Stimulated activated CD8-positive, alpha-beta memory T cell treated with anti-CD3 and anti-CD28 coated beads, Interleukin-4, amount 100 ng/mL, for 4 hours (primary cell): ENCODE data around the gene PSMD3.
"Not testable (repeated sequence)": the region's sequence is repeated elsewhere in the genome, so short reads cannot be mapped to it uniquely, and the experiment has no call there.

Experiments
- DNase-seq, 2 donors: peaks; one replicate each; pipeline ENCODE4 v3.0.0-alpha.2; 2020; ENCODE audit warnings: low read depth in 2 of 2, low spot score in 1 of 2

PSMD3 gene

DNA sequence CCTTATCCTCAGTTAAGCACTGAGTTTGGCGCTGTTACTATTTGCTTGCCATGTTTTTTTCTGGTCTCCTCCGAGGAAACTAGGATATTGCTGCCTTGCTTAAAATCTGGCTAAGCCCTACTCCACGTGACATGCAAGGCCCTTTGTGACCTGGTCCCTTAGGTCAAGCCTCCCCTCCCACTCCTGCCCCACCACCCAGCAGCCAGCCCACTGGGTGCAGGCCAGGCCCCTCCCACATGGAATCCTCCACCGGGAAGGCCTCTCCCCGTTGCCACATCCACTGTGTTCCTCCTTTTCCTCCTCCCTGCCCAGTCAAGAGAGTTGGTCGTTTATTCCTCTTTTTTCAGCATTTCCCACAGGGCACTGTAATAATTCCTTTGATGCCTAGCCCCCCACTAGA, 16.2 kb downstream of the PSMD3 start:
- no peak for DNase-seq

DNA sequence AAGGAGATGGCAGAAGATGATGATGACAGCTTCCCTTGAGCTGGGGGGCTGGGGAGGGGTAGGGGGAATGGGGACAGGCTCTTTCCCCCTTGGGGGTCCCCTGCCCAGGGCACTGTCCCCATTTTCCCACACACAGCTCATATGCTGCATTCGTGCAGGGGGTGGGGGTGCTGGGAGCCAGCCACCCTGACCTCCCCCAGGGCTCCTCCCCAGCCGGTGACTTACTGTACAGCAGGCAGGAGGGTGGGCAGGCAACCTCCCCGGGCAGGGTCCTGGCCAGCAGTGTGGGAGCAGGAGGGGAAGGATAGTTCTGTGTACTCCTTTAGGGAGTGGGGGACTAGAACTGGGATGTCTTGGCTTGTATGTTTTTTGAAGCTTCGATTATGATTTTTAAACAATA, 16.9 kb downstream of the PSMD3 start:
- no peak for DNase-seq

DNA sequence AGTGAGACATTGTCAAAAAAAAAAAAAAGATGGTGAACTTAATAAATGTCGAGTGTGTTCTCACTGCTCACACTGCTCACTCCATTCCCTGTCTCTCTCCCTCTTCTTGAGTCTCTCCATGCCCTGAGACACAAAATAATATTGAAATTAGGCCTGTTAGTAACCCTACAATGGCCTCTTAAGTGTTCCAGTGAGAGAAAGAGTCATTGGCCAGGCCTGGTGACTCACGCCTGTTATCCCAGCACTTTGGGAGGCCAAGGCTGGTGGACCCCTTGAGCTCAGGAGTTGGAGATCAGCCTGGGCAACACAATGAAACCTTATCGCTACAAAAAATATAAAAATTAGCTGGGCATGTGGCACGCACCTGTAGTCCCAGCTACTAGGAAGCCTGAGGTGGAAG, 18.5 kb downstream of the PSMD3 start:
- no peak for DNase-seq

DNA sequence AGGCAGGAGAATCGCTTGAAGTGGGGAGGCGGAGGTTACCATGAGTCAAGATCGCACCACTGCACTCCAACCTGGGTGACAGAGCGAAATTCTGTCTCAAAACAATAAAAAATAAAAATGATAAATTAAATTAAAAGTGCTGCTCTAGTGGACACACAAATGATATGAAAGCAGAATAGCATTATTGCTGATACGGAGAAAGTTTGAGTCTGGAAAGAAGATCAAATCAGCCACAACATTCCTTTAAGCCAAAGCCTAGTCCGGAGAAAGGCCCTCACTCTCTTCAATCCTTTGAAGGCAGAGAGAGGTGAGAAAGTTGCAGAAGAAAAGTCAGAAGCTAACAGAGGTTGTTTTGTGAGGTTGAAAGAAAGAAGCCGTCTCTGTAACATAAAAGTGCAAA, 19.6 kb downstream of the PSMD3 start:
- no peak for DNase-seq

GRCh38 chr17:40001335-40001734, 20.7 kb downstream of the PSMD3 start:
- not testable (repeated sequence) for DNase-seq

DNA sequence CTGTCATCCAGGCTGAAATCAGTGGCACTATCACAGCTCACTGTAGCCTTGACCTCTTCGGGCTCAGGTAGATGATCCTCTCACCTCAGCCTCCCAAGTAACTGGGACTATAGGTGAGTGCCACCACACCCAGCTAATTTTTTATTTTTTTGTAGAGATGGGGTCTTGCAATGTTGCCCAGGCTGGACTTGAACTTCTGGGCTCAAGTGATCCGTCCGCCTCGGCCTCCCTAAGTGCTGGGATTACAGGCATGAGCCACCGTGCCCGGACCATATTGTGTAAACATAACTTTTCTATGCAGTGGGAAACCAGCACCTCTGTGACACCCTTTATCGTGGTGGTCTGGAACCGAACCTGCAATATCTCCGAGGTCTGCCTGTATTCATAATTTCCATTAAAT, 23.5 kb downstream of the PSMD3 start:
- no peak for DNase-seq

- DNase-seq: no peak
Observed at GRCh38 chr17:40004712-40005111, 24.1 kb downstream of the PSMD3 start.

- DNase-seq: no peak
Observed at GRCh38 chr17:40005520-40005919, 24.9 kb downstream of the PSMD3 start.

GRCh38 chr17:40010946-40011500, 30.4 kb downstream of the PSMD3 start:
- DNase-seq: not testable (repeated sequence)

GRCh38 chr17:40012017-40012647, 31.5 kb downstream of the PSMD3 start:
- not testable (repeated sequence) for DNase-seq

- no peak for DNase-seq
Observed at GRCh38 chr17:40014375-40014980, 33.9 kb downstream of the PSMD3 start.

DNA sequence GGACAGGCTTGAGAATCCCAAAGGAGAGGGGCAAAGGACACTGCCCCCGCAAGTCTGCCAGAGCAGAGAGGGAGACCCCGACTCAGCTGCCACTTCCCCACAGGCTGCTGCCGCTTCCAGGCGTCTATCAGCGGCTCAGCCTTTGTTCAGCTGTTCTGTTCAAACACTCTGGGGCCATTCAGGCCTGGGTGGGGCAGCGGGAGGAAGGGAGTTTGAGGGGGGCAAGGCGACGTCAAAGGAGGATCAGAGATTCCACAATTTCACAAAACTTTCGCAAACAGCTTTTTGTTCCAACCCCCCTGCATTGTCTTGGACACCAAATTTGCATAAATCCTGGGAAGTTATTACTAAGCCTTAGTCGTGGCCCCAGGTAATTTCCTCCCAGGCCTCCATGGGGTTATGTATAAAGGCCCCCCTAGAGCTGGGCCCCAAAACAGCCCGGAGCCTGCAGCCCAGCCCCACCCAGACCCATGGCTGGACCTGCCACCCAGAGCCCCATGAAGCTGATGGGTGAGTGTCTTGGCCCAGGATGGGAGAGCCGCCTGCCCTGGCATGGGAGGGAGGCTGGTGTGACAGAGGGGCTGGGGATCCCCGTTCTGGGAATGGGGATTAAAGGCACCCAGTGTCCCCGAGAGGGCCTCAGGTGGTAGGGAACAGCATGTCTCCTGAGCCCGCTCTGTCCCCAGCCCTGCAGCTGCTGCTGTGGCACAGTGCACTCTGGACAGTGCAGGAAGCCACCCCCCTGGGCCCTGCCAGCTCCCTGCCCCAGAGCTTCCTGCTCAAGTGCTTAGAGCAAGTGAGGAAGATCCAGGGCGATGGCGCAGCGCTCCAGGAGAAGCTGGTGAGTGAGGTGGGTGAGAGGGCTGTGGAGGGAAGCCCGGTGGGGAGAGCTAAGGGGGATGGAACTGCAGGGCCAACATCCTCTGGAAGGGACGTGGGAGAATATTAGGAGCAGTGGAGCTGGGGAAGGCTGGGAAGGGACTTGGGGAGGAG, 34.7 kb downstream of the PSMD3 start, which contains the start of gene CSF3:
TSS of gene CSF3 (plus strand) at position 436 of the 993 bp plus-strand sequence. CDS start at position 471, 35 bp downstream.
- no peak for DNase-seq

DNA sequence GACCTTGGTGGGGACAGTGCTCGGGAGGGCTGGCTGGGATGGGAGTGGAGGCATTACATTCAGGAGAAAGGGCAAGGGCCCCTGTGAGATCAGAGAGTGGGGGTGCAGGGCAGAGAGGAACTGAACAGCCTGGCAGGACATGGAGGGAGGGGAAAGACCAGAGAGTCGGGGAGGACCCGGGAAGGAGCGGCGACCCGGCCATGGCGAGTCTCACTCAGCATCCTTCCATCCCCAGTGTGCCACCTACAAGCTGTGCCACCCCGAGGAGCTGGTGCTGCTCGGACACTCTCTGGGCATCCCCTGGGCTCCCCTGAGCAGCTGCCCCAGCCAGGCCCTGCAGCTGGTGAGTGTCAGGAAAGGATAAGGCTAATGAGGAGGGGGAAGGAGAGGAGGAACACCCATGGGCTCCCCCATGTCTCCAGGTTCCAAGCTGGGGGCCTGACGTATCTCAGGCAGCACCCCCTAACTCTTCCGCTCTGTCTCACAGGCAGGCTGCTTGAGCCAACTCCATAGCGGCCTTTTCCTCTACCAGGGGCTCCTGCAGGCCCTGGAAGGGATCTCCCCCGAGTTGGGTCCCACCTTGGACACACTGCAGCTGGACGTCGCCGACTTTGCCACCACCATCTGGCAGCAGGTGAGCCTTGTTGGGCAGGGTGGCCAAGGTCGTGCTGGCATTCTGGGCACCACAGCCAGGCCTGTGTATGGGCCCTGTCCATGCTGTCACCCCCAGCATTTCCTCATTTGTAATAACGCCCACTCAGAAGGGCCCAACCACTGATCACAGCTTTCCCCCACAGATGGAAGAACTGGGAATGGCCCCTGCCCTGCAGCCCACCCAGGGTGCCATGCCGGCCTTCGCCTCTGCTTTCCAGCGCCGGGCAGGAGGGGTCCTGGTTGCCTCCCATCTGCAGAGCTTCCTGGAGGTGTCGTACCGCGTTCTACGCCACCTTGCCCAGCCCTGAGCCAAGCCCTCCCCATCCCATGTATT, 35.7 kb downstream of the PSMD3 start:
- DNase-seq: no peak

GRCh38 chr17:40017422-40018080, 36.9 kb downstream of the PSMD3 start:
- DNase-seq: no peak

DNA sequence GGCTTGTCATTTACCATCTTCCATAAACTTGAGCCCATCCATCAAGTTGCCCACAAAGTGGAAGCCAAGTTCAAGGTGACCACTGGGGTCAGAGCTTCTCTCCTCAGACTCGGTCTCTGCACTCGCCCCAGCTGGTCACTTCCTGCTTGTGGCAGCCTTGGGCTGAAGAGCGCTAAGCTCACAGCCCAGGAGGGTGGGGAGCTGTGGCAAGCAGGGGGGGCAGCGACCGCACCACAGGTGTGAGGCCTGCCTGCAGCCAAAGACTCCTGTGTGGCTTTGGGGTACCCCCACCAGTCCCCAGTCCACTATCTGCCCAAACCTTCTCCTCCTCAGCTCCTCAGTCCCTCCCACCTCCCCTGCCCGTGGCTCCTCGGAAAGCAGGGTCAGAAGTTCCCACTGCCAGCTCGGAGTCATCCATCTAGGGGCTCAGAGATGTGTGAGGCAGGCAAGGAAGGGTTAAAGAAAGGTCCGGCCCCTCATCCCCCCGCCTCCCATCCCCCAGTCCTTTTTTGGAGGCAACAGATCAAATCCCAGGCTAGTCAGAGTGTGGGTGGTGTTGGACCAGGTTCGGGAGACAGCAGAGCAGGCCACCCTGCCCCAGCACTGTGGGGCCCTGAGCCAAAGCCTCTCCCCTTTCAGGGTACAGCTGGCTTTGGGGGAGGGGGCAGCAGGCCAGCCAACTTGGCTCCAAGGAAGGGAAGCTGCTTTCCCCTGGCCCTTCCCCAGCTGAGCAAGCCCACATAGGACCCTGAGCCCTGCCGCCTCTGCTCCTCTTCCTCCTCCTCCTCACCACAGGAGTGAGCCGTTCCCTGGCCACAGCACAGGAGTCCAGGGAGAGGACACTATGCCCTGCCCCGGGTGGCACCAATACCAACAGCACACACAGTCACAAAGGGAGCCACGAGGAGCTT, 37.9 kb downstream of the PSMD3 start:
- no peak for DNase-seq

- DNase-seq: no peak
Observed at GRCh38 chr17:40019140-40019991, 38.8 kb downstream of the PSMD3 start.

- no peak for DNase-seq
Observed at GRCh38 chr17:40020146-40020545, 39.5 kb downstream of the PSMD3 start.

- no peak for DNase-seq
Observed at GRCh38 chr17:40021451-40021971, 40.9 kb downstream of the PSMD3 start.
